ENCODE results near the gene EEF2K. TPM values are rescaled to one million over a fixed set of nuclear protein-coding genes. Genes with fewer than 3 reads are reported as not detected.

EEF2K gene
- total and polyA plus RNA-seq, 2 donors (not counting 1 experiment from before 2014, with no cell fraction given), result 11.8 to 28.7 TPM

GRCh38 chr16:22181426-22181825 lies 24.7 kb upstream of the EEF2K start:
- Histone ChIP-seq H3K4me2 (replicated peaks; ENCODE audit: low read depth, low read length, poor library complexity, severe bottlenecking) (no peak overlapping the region), H3K9ac (ENCODE audit: low read length) (no peak overlapping the region), H2AFZ (ENCODE audit: insufficient read depth, low read depth, low read length, poor library complexity, severe bottlenecking) (no peak overlapping the region), H3K9me3 (ENCODE audit: control extremely low read depth in 1 of 3, control insufficient read depth in 2 of 3, insufficient read depth in 1 of 3, low read length in 2 of 3) (no peaks in the 10 kb centered on the region), H4K20me1 (ENCODE audit: control insufficient read depth, insufficient read depth, low read length, poor library complexity, severe bottlenecking) (no peaks in the 10 kb centered on the region), H3K4me3 (ENCODE audit: control extremely low read depth in 1 of 5, extremely low read depth in 1 of 5, insufficient read depth in 1 of 5, low read depth in 2 of 5, low read length in 4 of 5) (no peak overlapping the region), H3K4me1 (ENCODE audit: control insufficient read depth in 2 of 2, insufficient read depth in 2 of 2, low read length in 2 of 2) (no peaks in the 10 kb centered on the region), H3K27ac (ENCODE audit: low read length in 2 of 2) (no peak overlapping the region), H3K36me3 (replicated peaks in 1 of 2; ENCODE audit: control extremely low read depth in 1 of 2, control insufficient read depth in 1 of 2, extremely low read depth in 1 of 2, insufficient read depth in 2 of 2, low read length in 1 of 2) (no peaks in the 10 kb centered on the region), H3K79me2 (ENCODE audit: control insufficient read depth, insufficient read depth, low read length) (no peaks in the 10 kb centered on the region), H3K27me3 (replicated peaks in 1 of 4; ENCODE audit: control extremely low read depth in 1 of 4, control insufficient read depth in 3 of 4, insufficient read depth in 4 of 4, low read length in 3 of 4) (no peaks in the 10 kb centered on the region)
- whole genome bisulfite sequencing (ENCODE audit: insufficient coverage), result 87% methylated on average over 10 of the region's 11 CpGs
- Mint-ChIP-seq H3K9me3 (ENCODE audit: insufficient read depth) (no peaks in the 10 kb centered on the region), H3K27me3 (no peaks in the 10 kb centered on the region), H3K27ac (no peak overlapping the region), H3K4me3 (no peak overlapping the region), H3K4me1 (no peaks in the 10 kb centered on the region)
- CTCF ChIA-PET, result interaction anchor here (2.4 kb wide), 1 partner anchor 116 kb away, joined by 6 read pairs; the partner anchor contains the start of gene POLR3E
- POLR2A ChIA-PET, result interaction anchor here (0.6 kb wide), 1 partner anchor 183 kb away, joined by 5 read pairs; no protein-coding TSS in a partner anchor
- intact Hi-C loops (cut with micrococcal nuclease), result no loop called here
- TF ChIP-seq CTCF (IDR thresholded peaks at IDR 0.05) (no peak), EZH2 (IDR thresholded peaks at IDR 0.05; ENCODE audit: borderline replicate concordance, insufficient read depth, low read depth, low read length, poor library complexity, severe bottlenecking) (no peak)
- no peak for ATAC-seq (ENCODE audit: low read depth)
- DNase-seq, result no peak

- TF ChIP-seq EZH2 (IDR thresholded peaks at IDR 0.05; ENCODE audit: borderline replicate concordance, insufficient read depth, low read depth, low read length, poor library complexity, severe bottlenecking) (no peak), CTCF (IDR thresholded peaks at IDR 0.05) (no peak)
- intact Hi-C loops (cut with micrococcal nuclease), result no loop called here
- Histone ChIP-seq H3K27ac (ENCODE audit: low read length in 2 of 2) (no peak overlapping the region), H3K9ac (ENCODE audit: low read length) (no peak overlapping the region), H3K9me3 (ENCODE audit: control extremely low read depth in 1 of 3, control insufficient read depth in 2 of 3, insufficient read depth in 1 of 3, low read length in 2 of 3) (no peaks in the 10 kb centered on the region), H4K20me1 (ENCODE audit: control insufficient read depth, insufficient read depth, low read length, poor library complexity, severe bottlenecking) (no peaks in the 10 kb centered on the region), H3K4me3 (ENCODE audit: control extremely low read depth in 1 of 5, extremely low read depth in 1 of 5, insufficient read depth in 1 of 5, low read depth in 2 of 5, low read length in 4 of 5) (no peak overlapping the region), H3K4me2 (replicated peaks; ENCODE audit: low read depth, low read length, poor library complexity, severe bottlenecking) (no peak overlapping the region), H3K4me1 (ENCODE audit: control insufficient read depth in 2 of 2, insufficient read depth in 2 of 2, low read length in 2 of 2) (no peaks in the 10 kb centered on the region), H2AFZ (ENCODE audit: insufficient read depth, low read depth, low read length, poor library complexity, severe bottlenecking) (no peak overlapping the region), H3K36me3 (replicated peaks in 1 of 2; ENCODE audit: control extremely low read depth in 1 of 2, control insufficient read depth in 1 of 2, extremely low read depth in 1 of 2, insufficient read depth in 2 of 2, low read length in 1 of 2) (no peaks in the 10 kb centered on the region), H3K27me3 (replicated peaks in 1 of 4; ENCODE audit: control extremely low read depth in 1 of 4, control insufficient read depth in 3 of 4, insufficient read depth in 4 of 4, low read length in 3 of 4) (no peaks in the 10 kb centered on the region), H3K79me2 (ENCODE audit: control insufficient read depth, insufficient read depth, low read length) (no peaks in the 10 kb centered on the region)
- DNase-seq (no peak), ATAC-seq (ENCODE audit: low read depth) (no peak)
- Mint-ChIP-seq H3K4me1 (no peaks in the 10 kb centered on the region), H3K9me3 (ENCODE audit: insufficient read depth) (no peaks in the 10 kb centered on the region), H3K27me3 (no peaks in the 10 kb centered on the region), H3K27ac (no peak overlapping the region), H3K4me3 (no peak overlapping the region)
- ChIA-PET CTCF (interaction anchor here (2.4 kb wide), 1 partner anchor 115 kb away, joined by 6 read pairs; the partner anchor contains the start of gene POLR3E), POLR2A (interaction anchor here (0.6 kb wide), 1 partner anchor 183 kb away, joined by 5 read pairs; no protein-coding TSS in a partner anchor)
- 76% methylated on average over 4 of the region's 7 CpGs for WGBS (ENCODE audit: insufficient coverage)
Observed at GRCh38 chr16:22181843-22182242, 24.2 kb upstream of the EEF2K start.
